AG04449 (cell line): ENCODE measurements around the gene HS6ST1.
A peak's percentile ranks its signal among the peaks of the same experiment; 100 is the strongest.

Experiments used
- CTCF ChIA-PET: fragments of 350-600 bp; formaldehyde crosslinking; extraction: SDS; loops from one replicate; lab custom pipeline; 2021; ENCODE audit warnings: antibody characterized with exemption; lab: Yijun Ruan, JAX
- POLR2A ChIA-PET: fragments of 400-600, 350-600 bp; formaldehyde crosslinking; extraction: SDS; loops from one replicate; lab custom pipeline; 2020; ENCODE audit warnings: antibody characterized with exemption, inconsistent platforms; lab: Yijun Ruan, JAX
- DNase-seq: peaks from one replicate; pipeline ENCODE4 v3.0.0-alpha.2; 2010; ENCODE audit warnings: low read depth, low spot score
- H3K4me3 ChIP-seq: 2 replicates; pipeline ENCODE4 v1.5.1; 2011; ENCODE audit warnings: low read depth, mild to moderate bottlenecking, control low read depth, low read length
- CTCF ChIP-seq: IDR thresholded peaks from one replicate; pipeline ENCODE4 v1.5.1; 2011; ENCODE audit warnings: mild to moderate bottlenecking, moderate library complexity, low read length, control low read depth, inconsistent platforms; ENCODE audit not compliant: insufficient read depth; ENCODE audit errors: missing control alignments

HS6ST1 gene

GRCh38 chr2:128363934-128364361, 45.3 kb upstream of the HS6ST1 start:
- no peak overlapping the region for H3K4me3 ChIP-seq
- ChIA-PET CTCF (interaction anchor here (1.6 to 2.3 kb wide), 2 partner anchors 8 to 11 kb away, joined by 7 to 9 read pairs; no protein-coding TSS in a partner anchor), POLR2A (interaction anchor here (0.6 to 1.8 kb wide), 4 partner anchors 8 to 82 kb away, joined by 4 to 6 read pairs (median 4); no protein-coding TSS in a partner anchor)
- TF ChIP-seq CTCF, result no peak
- no peak for DNase-seq

- peak; percentile 67 for DNase-seq
- POLR2A ChIA-PET, result interaction anchor here (1.0 to 1.8 kb wide), 6 partner anchors 9 to 33 kb away, joined by 3 to 7 read pairs (median 4); no protein-coding TSS in a partner anchor
- H3K4me3 ChIP-seq, result no peak overlapping the region
- CTCF ChIA-PET, result interaction anchor here (1.6 to 2.3 kb wide), 2 partner anchors 9 to 12 kb away, joined by 7 to 9 read pairs; no protein-coding TSS in a partner anchor
- TF ChIP-seq CTCF, result no peak
Observed at GRCh38 chr2:128362889-128363228, 44.2 kb upstream of the HS6ST1 start.

- ChIA-PET CTCF (interaction anchor here (1.0 to 2.3 kb wide), 4 partner anchors 10 to 31 kb away, joined by 3 to 9 read pairs (median 5); no protein-coding TSS in a partner anchor), POLR2A (interaction anchor here (1.0 to 1.8 kb wide), 5 partner anchors 10 to 34 kb away, joined by 3 to 7 read pairs (median 4); no protein-coding TSS in a partner anchor)
- H3K4me3 ChIP-seq, result no peak overlapping the region
- no peak for TF ChIP-seq CTCF
- DNase-seq, result no peak
Observed at GRCh38 chr2:128362176-128362888, 43.7 kb upstream of the HS6ST1 start.

- ChIA-PET CTCF (interaction anchor here (1.0 to 1.3 kb wide), 2 partner anchors 11 to 30 kb away, joined by 3 read pairs; no protein-coding TSS in a partner anchor), POLR2A (no interaction called here)
- DNase-seq, result no peak
- H3K4me3 ChIP-seq, result no peak overlapping the region
- TF ChIP-seq CTCF, result no peak
Observed at GRCh38 chr2:128361376-128362131, 42.9 kb upstream of the HS6ST1 start.

- no peak overlapping the region for H3K4me3 ChIP-seq
- no peak for DNase-seq
- ChIA-PET POLR2A (no interaction called here), CTCF (interaction anchor here (1.3 kb wide), 1 partner anchor 10 kb away, joined by 3 read pairs; no protein-coding TSS in a partner anchor)
- no peak for TF ChIP-seq CTCF
Observed at GRCh38 chr2:128360711-128361110, 42.0 kb upstream of the HS6ST1 start.
